Small intestine (tissue), 7 donors: ENCODE measurements around the gene GTF2A1L. TPM values are rescaled to one million over a fixed set of nuclear protein-coding genes. Genes with fewer than 3 reads are reported as not detected.
"Not testable (repeated sequence)": the region's sequence is repeated elsewhere in the genome, so short reads cannot be mapped to it uniquely, and the experiment has no call there.

Source experiments
- DNase-seq, 2 donors: peaks; one replicate each; pipeline versions ENCODE4 v3.0.0 to v3.0.0-alpha.2; 2013
- FAIRE-seq: peaks from 2 replicates; lab custom pipeline; 2012; peaks lifted over from hg19 to GRCh38; lab: Jason Lieb, UNC
- H3K27ac ChIP-seq, 3 donors: one replicate each; pipeline ENCODE4 v1.5.1; 2013; ENCODE audit warnings: low read length in 2 of 3, mild to moderate bottlenecking in 2 of 3, control low read depth in 1 of 3, inconsistent platforms in 1 of 3, low read depth in 1 of 3, moderate library complexity in 1 of 3
- H3K27me3 ChIP-seq, 3 donors: one replicate each; pipeline ENCODE4 v1.6.1; 2013; ENCODE audit warnings: low read length in 3 of 3, inconsistent platforms in 1 of 3; ENCODE audit not compliant: control insufficient read depth in 3 of 3, insufficient read depth in 3 of 3
- H3K36me3 ChIP-seq, 3 donors: one replicate each; pipeline ENCODE4 v1.6.1; 2013; ENCODE audit warnings: low read length in 3 of 3, inconsistent platforms in 1 of 3, low read depth in 1 of 3, mild to moderate bottlenecking in 1 of 3, moderate library complexity in 1 of 3; ENCODE audit not compliant: control insufficient read depth in 3 of 3, insufficient read depth in 2 of 3
- H3K4me1 ChIP-seq, 3 donors: one replicate each; pipeline ENCODE4 v1.6.1; 2013; ENCODE audit warnings: low read length in 2 of 3, inconsistent platforms in 1 of 3, low read depth in 1 of 3, mild to moderate bottlenecking in 1 of 3, moderate library complexity in 1 of 3; ENCODE audit not compliant: control insufficient read depth in 3 of 3, insufficient read depth in 2 of 3
- H3K4me3 ChIP-seq, 3 donors: one replicate each; pipeline ENCODE4 v1.5.1; 2013; ENCODE audit warnings: low read length in 3 of 3, control low read depth in 1 of 3, inconsistent platforms in 1 of 3, low read depth in 1 of 3, mild to moderate bottlenecking in 1 of 3, moderate library complexity in 1 of 3
- H3K9me3 ChIP-seq, 2 donors: one replicate each; pipeline ENCODE4 v1.6.1; 2013; ENCODE audit warnings: low read depth in 1 of 2, low read length in 1 of 2; ENCODE audit not compliant: control insufficient read depth in 2 of 2, insufficient read depth in 1 of 2
- WGBS, 3 donors: extraction: QIAGEN DNeasy Blood & Tissue Kit; methylation state at CpG; one replicate each; pipeline ENCODE4 v1.1.7; 2013; 5-methylcytosine and 5-hydroxymethylcytosine counted together
- polyA plus RNA-seq, 4 donors: library from polyadenylated mRNA; stranded (reverse) in 3 of 4; unstranded in 1 of 4; fragments of 200-250 nt in 3 of 4; fragments of 120-200 nt in 1 of 4; gene quantifications; one replicate each; pipeline versions ENCODE4 v1.2.1 to v1.2.3, GENCODE V29; 2013
- donor health status: healthy with polysubstance abuse.
- donor health status: control.
- donor health status: control.
- donor health status: Bipolar disorder and iron deficiency.
- donor health status: healthy.

Gene GTF2A1L
- polyA plus RNA-seq, 4 donors, result 0.04 to 1.6 (median 0.39) TPM; not detected in 1

DNA sequence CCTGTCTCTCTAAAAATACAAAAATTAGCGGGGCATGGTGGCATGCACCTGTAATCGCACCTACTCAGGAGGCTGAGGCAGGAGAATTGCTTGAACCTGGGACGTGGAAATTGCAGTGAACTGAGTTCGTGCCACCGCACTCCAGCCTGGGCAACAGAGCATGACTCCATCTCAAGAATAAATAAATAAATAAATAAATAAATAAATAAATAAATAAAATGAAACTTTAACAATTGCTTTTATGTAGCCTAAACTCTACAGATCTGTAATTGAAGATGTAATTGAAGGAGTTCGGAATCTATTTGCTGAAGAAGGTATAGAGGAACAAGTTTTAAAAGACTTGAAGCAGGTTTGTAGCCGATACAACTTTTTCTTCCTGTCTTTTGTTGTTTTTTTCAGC, 2.9 kb downstream of the GTF2A1L start:
- no peaks in the 10 kb centered on the region for H3K27me3 ChIP-seq
- H3K4me3 ChIP-seq, result no peak overlapping the region
- H3K36me3 ChIP-seq, result no peaks in the 10 kb centered on the region
- WGBS, 3 donors, result 89 to 94% (median 89%) methylated on average over 7 of the region's 7 CpGs
- no peak overlapping the region for H3K27ac ChIP-seq
- FAIRE-seq (no peak), DNase-seq (no peak)
- H3K4me1 ChIP-seq, result no peaks in the 10 kb centered on the region
- H3K9me3 ChIP-seq, result peaks cover 0 to 2% of the 10 kb centered on the region in 2 donors

DNA sequence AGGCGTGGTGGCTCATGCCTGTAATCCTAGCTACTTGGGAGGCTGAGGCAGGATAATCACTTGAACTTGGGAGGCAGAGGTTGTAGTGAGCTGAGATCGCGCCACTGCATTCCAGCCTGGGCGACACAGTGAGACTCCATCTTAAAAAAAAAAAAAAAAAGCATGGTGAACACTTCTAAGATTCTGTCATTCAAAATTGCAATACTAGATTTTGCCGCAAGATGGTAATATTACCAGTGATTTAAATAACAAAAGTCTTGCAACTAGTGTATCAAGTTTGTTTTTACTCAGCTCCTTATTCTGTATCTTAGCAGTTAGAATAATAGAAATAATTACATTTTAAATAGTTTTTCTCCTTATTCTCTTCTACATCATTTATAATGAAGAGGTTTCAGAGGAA, 5.0 kb downstream of the GTF2A1L start:
- not testable (repeated sequence) for H3K9me3 ChIP-seq, H3K27me3 ChIP-seq, H3K4me3 ChIP-seq, DNase-seq, H3K36me3 ChIP-seq, H3K4me1 ChIP-seq, FAIRE-seq, H3K27ac ChIP-seq
- 89 to 95% (median 91%) methylated on average over 5 of the region's 5 CpGs for WGBS, 3 donors

DNA sequence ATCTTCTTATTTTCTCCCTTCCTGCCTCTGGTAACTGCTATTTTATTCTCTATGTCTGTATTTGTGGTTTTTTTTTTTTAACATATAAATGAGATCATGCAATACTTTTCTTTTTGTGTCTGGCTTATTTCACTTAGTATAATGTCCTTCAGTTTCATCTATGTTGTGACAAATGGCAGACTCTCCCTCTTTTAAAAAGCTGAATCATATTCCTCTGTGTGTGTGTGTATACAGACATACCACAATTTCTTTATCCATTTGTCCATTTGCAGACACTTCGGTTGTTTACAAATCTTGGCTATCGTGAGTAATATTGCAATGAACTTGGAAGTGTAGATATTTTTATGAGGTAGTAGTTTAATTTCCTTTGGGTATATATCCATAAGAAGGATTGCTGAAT, 7.0 kb downstream of the GTF2A1L start:
- WGBS, 3 donors, result 82 to 94% (median 91%) methylated on average over 2 of the region's 2 CpGs
- H3K9me3 ChIP-seq, result peaks cover 0 to 7% of the 10 kb centered on the region in 2 donors
- H3K36me3 ChIP-seq, result no peaks in the 10 kb centered on the region
- no peak for FAIRE-seq
- H3K4me3 ChIP-seq, result no peak overlapping the region
- no peak overlapping the region for H3K27ac ChIP-seq
- H3K27me3 ChIP-seq, result no peaks in the 10 kb centered on the region
- no peaks in the 10 kb centered on the region for H3K4me1 ChIP-seq
- no peak for DNase-seq

DNA sequence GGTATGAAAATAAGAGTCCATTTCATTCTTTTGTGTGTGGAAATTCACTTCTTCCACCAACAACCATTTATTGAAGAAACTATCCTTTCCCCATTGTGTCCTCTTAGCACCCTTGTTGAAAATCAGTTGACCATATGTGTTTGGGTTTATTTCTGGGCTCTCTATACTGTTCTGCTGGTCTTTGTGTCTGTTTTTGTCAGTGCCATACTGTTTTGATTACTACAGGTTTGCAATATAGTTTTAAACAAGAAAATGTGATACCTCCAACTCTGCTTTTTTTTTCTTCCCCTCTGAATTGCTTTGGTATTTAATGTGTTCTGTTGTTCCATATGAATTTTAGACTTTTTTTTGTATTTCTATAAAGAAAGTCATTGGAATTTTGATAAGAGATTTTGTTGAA, 8.4 kb downstream of the GTF2A1L start:
- DNase-seq, result no peak
- FAIRE-seq, result no peak
- H3K27me3 ChIP-seq, result no peaks in the 10 kb centered on the region
- H3K9me3 ChIP-seq, result peaks cover 0 to 7% of the 10 kb centered on the region in 2 donors
- H3K4me1 ChIP-seq, result no peaks in the 10 kb centered on the region
- H3K27ac ChIP-seq, result no peak overlapping the region
- no peaks in the 10 kb centered on the region for H3K36me3 ChIP-seq
- no peak overlapping the region for H3K4me3 ChIP-seq

DNA sequence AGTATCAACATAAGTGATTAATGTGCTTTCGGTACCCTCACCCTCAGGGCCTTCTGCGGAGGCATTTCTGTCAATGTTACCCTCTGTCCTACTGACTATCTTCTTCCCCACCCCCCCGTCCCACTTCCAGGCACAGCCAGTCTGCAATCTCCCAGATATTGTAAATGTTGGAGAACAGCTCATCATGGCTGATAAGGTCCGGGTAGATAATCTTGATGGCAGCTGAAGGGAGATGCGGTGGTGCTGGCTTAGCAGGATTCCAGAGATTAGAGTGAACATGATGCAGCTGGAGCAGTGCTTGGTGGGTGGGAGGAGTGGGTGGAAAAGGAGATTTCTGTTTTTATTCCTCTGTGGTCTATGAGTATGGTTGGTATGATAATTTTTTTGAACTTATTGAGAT, 15.5 kb downstream of the GTF2A1L start:
- peaks cover 0 to 2% of the 10 kb centered on the region in 2 donors for H3K9me3 ChIP-seq
- H3K4me3 ChIP-seq, result no peak overlapping the region
- H3K27ac ChIP-seq, result no peak overlapping the region
- no peaks in the 10 kb centered on the region for H3K4me1 ChIP-seq
- FAIRE-seq (no peak), DNase-seq (no peak)
- no peaks in the 10 kb centered on the region for H3K27me3 ChIP-seq
- WGBS, 3 donors, result 43 to 60% (median 57%) methylated on average over 5 of the region's 5 CpGs
- H3K36me3 ChIP-seq, result no peaks in the 10 kb centered on the region

DNA sequence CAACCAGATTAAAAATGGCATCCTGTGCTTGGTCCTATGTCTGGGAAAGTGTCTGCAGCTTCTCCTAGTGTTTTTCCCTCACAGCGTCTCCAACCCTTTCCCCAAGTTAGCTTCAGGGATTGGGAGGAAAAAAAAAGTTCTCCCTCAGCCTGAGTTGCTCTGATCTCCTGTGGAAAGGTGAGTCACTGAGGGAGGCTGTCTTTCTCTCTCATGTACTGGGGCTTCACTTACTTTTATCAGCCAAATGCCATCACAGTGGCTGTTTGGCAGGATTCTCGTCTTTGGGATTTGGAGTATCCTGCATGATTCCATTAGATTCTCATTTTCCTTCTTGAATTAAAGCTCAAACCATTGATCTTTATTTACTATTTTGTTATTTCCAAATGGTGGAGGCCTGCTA, 18.1 kb downstream of the GTF2A1L start:
- no peak for FAIRE-seq
- H3K4me3 ChIP-seq, result no peak overlapping the region
- H3K27me3 ChIP-seq, result no peaks in the 10 kb centered on the region
- WGBS, 3 donors, result 60 to 74% (median 63%) methylated on average over 2 of the region's 2 CpGs
- H3K9me3 ChIP-seq, result peaks cover 0 to 2% of the 10 kb centered on the region in 2 donors
- H3K4me1 ChIP-seq, result no peaks in the 10 kb centered on the region
- no peak overlapping the region for H3K27ac ChIP-seq
- no peak for DNase-seq
- H3K36me3 ChIP-seq, result no peaks in the 10 kb centered on the region

DNA sequence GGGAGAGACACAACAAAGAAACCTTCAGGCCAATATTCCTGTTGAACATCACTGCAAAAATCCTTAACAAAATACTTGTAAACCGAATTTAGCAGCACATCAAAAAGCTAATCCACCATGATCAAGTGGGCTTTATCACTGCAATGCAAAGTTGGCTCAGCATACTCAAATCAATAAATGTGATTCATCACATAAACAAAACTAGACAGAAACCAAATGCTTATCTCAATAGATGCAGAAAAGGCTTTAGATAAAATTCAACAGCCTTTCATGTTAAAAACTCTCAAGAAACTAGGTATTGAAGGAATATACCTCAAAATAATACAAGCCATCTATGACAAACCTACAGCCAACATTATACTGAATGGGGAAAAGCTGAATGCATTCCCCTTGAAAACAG, 20.6 kb downstream of the GTF2A1L start:
- DNase-seq, result no peak
- Histone ChIP-seq H3K4me3 (no peak overlapping the region), H3K9me3 (peaks cover 0 to 2% of the 10 kb centered on the region in 2 donors), H3K27ac (no peak overlapping the region), H3K4me1 (no peaks in the 10 kb centered on the region), H3K27me3 (no peaks in the 10 kb centered on the region), H3K36me3 (no peaks in the 10 kb centered on the region)
- no peak for FAIRE-seq
- 15 to 40% (median 36%) methylated on average over 1 of the region's 1 CpG for WGBS, 3 donors

DNA sequence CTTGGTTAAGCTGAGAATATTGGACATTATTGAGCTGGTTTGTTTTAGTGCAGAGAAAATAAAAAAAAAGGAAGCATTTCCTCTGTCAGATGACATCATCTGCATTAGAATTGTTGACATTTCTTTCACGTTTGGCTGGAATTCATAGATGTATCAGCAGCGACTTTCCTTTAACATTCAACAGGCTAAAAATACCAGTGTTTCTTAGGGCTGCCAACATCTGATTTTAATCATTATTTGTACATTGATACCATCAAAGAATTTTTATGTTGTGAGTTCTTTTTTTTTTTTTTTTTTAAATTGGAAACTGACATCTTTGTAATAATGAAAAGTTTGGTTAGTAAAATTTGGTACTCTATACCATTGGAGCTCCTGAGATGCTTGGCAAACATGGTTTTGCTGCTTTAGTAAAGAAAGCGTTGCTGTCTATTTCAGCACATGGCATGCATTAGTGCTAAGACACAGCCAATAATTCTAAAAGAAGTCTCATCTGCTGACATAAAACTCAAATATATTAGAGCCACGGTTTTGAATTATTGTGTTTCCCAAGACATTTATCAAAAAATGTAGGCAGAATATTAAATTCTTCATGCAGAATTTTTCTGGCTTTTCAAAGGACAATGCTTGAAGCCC, 33.6 kb downstream of the GTF2A1L start:
- Histone ChIP-seq H3K4me3 (no peak overlapping the region), H3K4me1 (no peaks in the 10 kb centered on the region), H3K36me3 (no peaks in the 10 kb centered on the region), H3K27ac (no peak overlapping the region), H3K27me3 (no peaks in the 10 kb centered on the region), H3K9me3 (no peaks in the 10 kb centered on the region)
- FAIRE-seq, result no peak
- DNase-seq, result no peak
- 33 to 46% (median 43%) methylated on average over 4 of the region's 4 CpGs for WGBS, 3 donors

DNA sequence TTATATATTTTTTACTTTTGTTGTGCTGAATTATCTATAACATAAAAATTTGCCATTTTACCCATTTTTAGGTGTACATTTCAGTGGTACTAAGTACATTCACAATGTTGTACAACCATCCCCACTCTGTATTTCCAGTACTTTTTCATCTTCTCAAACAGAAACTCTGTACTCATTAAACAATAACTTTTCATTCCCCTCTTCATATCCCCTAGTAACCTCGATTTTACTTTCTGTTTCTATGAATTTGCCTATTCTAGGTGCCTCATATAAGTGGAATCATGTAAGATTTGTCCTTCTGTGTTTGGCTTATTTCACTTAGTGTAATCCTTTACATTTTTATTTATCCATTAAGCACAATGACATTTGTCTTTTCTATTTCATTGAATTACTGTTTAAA, 51.3 kb downstream of the GTF2A1L start:
- 18 to 58% (median 23%) methylated on average over 1 of the region's 1 CpG for WGBS, 3 donors
- Histone ChIP-seq H3K27ac (no peak overlapping the region), H3K27me3 (no peaks in the 10 kb centered on the region), H3K4me1 (no peaks in the 10 kb centered on the region), H3K36me3 (no peaks in the 10 kb centered on the region), H3K4me3 (no peak overlapping the region), H3K9me3 (no peaks in the 10 kb centered on the region)
- FAIRE-seq (no peak), DNase-seq (no peak)
